GM12878 (cell line): Measurements from ENCODE around the gene VSIG10L. TPM values are rescaled to one million over a fixed set of nuclear protein-coding genes. Genes with fewer than 3 reads are reported as not detected.

Source experiments
- ATAC-seq: fragments of 200-7000 bp; cut with Tn5 transposase; 3 replicates; pipeline ENCODE4 v1.9.1; 2020; ENCODE audit warnings: mild to moderate bottlenecking, moderate library complexity
- BruUV-seq: library from RNA; stranded (reverse); fragments of 400-500 nt; replicated peaks from 2 replicates; lab custom pipeline; 2021; lab: Mats Ljungman, UMichigan
- CTCF ChIA-PET: fragments of 300-600 bp; sonication (Branson Sonifier 250); formaldehyde crosslinking; extraction: SDS; loops from one replicate; lab custom pipeline; 2021; ENCODE audit warnings: inconsistent platforms; lab: Yijun Ruan, JAX
- POLR2A ChIA-PET: fragments of 350-600 bp; formaldehyde crosslinking; extraction: SDS; loops from one replicate; lab custom pipeline; 2021; ENCODE audit warnings: inconsistent platforms; lab: Charles Lee
- RAD21 ChIA-PET: fragments of 300-600 bp; sonication (Branson Sonifier 250); formaldehyde crosslinking; loops from one replicate; lab custom pipeline; 2023; ENCODE audit warnings: antibody characterized with exemption; ENCODE audit not compliant: unreplicated experiment; lab: Charles Lee
- SMC1A ChIA-PET: fragments of 300-600 bp; sonication (Branson Sonifier 250); formaldehyde crosslinking; loops from one replicate; lab custom pipeline; 2023; ENCODE audit not compliant: unreplicated experiment, uncharacterized antibody; lab: Charles Lee
- DNase-seq: peaks from one replicate; pipeline ENCODE4 v3.0.0-alpha.2; 2011; ENCODE audit warnings: low read depth, low spot score
- FAIRE-seq: peaks from 3 replicates; lab custom pipeline; 2011; peaks lifted over from hg19 to GRCh38; lab: Jason Lieb, UNC
- H2AFZ ChIP-seq: 2 replicates; pipeline ENCODE4 v1.6.0; 2011; ENCODE audit warnings: low read depth, low read length, control low read depth; ENCODE audit not compliant: control insufficient read depth
- H3K27ac ChIP-seq: 2 replicates; pipeline ENCODE4 v1.5.1; 2011; ENCODE audit warnings: control low read depth; ENCODE audit not compliant: control insufficient read depth, insufficient read depth
- H3K27me3 ChIP-seq, 2 experiments: replicated peaks in 1 of 2; 2 replicates each; pipeline versions ENCODE4 v1.6.0 to v1.6.1; 2011; ENCODE audit warnings: low read length in 1 of 2; ENCODE audit not compliant: control insufficient read depth in 2 of 2, insufficient read depth in 2 of 2
- H3K36me3 ChIP-seq, 2 experiments: 2 replicates each; pipeline ENCODE4 v1.5.1; 2011; ENCODE audit warnings: low read length in 1 of 2; ENCODE audit not compliant: control insufficient read depth in 2 of 2, insufficient read depth in 2 of 2
- H3K4me1 ChIP-seq: 2 replicates; pipeline ENCODE4 v1.6.1; 2011; ENCODE audit warnings: mild to moderate bottlenecking, low read length, moderate library complexity, mixed read lengths; ENCODE audit not compliant: control insufficient read depth, insufficient read depth
- H3K4me2 ChIP-seq: 2 replicates; pipeline ENCODE4 v1.6.0; 2011; ENCODE audit warnings: control low read depth; ENCODE audit not compliant: control insufficient read depth, insufficient read depth
- H3K4me3 ChIP-seq: fragments of 200-600 bp; sonication (generic); 2 replicates; pipeline ENCODE4 v1.5.1; 2016
- H3K79me2 ChIP-seq: 2 replicates; pipeline ENCODE4 v1.6.0; 2011; ENCODE audit warnings: low read length; ENCODE audit not compliant: control insufficient read depth, insufficient read depth
- H3K9ac ChIP-seq: 2 replicates; pipeline ENCODE4 v1.8.0; 2011; ENCODE audit warnings: low read length, control low read depth, mixed read lengths; ENCODE audit not compliant: control insufficient read depth, insufficient read depth
- H3K9me3 ChIP-seq: replicated peaks from 3 replicates; pipeline ENCODE4 v1.5.1; 2011; ENCODE audit warnings: mild to moderate bottlenecking, low read length; ENCODE audit not compliant: control insufficient read depth, insufficient read depth
- H4K20me1 ChIP-seq: 2 replicates; pipeline ENCODE4 v1.6.0; 2011; ENCODE audit not compliant: control insufficient read depth, insufficient read depth
- BACH1 ChIP-seq: fragments of 450-650 bp; IDR thresholded peaks from 2 replicates; pipeline ENCODE4 v1.6.1; 2017; ENCODE audit warnings: mild to moderate bottlenecking, borderline replicate concordance
- IKZF1 ChIP-seq: fragments of 450-650 bp; conservative IDR thresholded peaks from 2 replicates; pipeline ENCODE4 v1.6.1; 2017; ENCODE audit warnings: antibody characterized with exemption, mild to moderate bottlenecking
- IRF4 ChIP-seq: IDR thresholded peaks from 2 replicates; pipeline ENCODE4 v1.6.1; 2011; ENCODE audit warnings: low read depth, low read length
- LARP7 ChIP-seq: fragments of 450-650 bp; IDR thresholded peaks from 2 replicates; pipeline ENCODE4 v1.6.1; 2017; ENCODE audit warnings: mild to moderate bottlenecking
- MAX ChIP-seq: IDR thresholded peaks from 2 replicates; pipeline ENCODE4 v1.6.1; 2012; ENCODE audit warnings: low read depth, low read length, improper control_type of control experiment
- NBN ChIP-seq: fragments of 450-650 bp; IDR thresholded peaks from 2 replicates; pipeline ENCODE4 v1.6.1; 2016
- NKRF ChIP-seq: fragments of 450-650 bp; conservative IDR thresholded peaks from 2 replicates; pipeline ENCODE4 v1.6.1; 2017; ENCODE audit warnings: mild to moderate bottlenecking, moderate library complexity
- PAX5 ChIP-seq: IDR thresholded peaks from 2 replicates; pipeline ENCODE4 v1.6.1; 2011; ENCODE audit warnings: low read depth, low read length, borderline replicate concordance
- RAD21 ChIP-seq: IDR thresholded peaks from 2 replicates; pipeline ENCODE4 v1.6.1; 2011; ENCODE audit warnings: mild to moderate bottlenecking, low read depth, low read length, moderate library complexity; ENCODE audit not compliant: insufficient read depth
- RB1 ChIP-seq: fragments of 450-650 bp; formaldehyde crosslinking; IDR thresholded peaks from 2 replicates; pipeline ENCODE4 v1.6.1; 2017; ENCODE audit warnings: mild to moderate bottlenecking, borderline replicate concordance
- RBBP5 ChIP-seq: fragments of 200-600 bp; sonication (generic); conservative IDR thresholded peaks from 2 replicates; pipeline ENCODE4 v1.6.1; 2016
- SMARCA5 ChIP-seq: fragments of 450-650 bp; IDR thresholded peaks from 2 replicates; pipeline ENCODE4 v1.6.1; 2017; ENCODE audit warnings: mild to moderate bottlenecking
- SRF ChIP-seq, 2 experiments: IDR thresholded peaks; 2 replicates each; pipeline ENCODE4 v1.6.1; 2011; ENCODE audit warnings: low read depth in 2 of 2, low read length in 2 of 2, mild to moderate bottlenecking in 1 of 2, moderate library complexity in 1 of 2
- TAF1 ChIP-seq: IDR thresholded peaks from 2 replicates; pipeline ENCODE4 v1.6.1; 2011; ENCODE audit warnings: mild to moderate bottlenecking, low read depth, low read length, borderline replicate concordance
- TCF7 ChIP-seq: IDR thresholded peaks from 2 replicates; pipeline ENCODE4 v1.6.1; 2014; ENCODE audit warnings: antibody characterized with exemption, borderline replicate concordance
- ZNF622 ChIP-seq: fragments of 450-650 bp; IDR thresholded peaks from 2 replicates; pipeline ENCODE4 v1.6.1; 2017; ENCODE audit warnings: mild to moderate bottlenecking, inconsistent platforms
- ZSCAN29 ChIP-seq: fragments of 450-650 bp; IDR thresholded peaks from 2 replicates; pipeline ENCODE4 v1.6.1; 2017; ENCODE audit warnings: mild to moderate bottlenecking, moderate library complexity
- WGBS: methylation state at CpG from one replicate; pipeline ENCODE4 v1.1.6; 2016; ENCODE audit warnings: low lambda C conversion rate; ENCODE audit not compliant: insufficient replicate concordance, insufficient coverage; ENCODE audit errors: missing lambda C conversion rate; 5-methylcytosine and 5-hydroxymethylcytosine counted together
- in situ Hi-C: fragments of 300-500 bp; cut with MboI; formaldehyde crosslinking; loops from 9 replicates; pipeline ENCODE4 v1.14.3; 2018; ENCODE audit warnings: mixed read lengths
- intact Hi-C: fragments of 100-400 bp; cut with micrococcal nuclease; formaldehyde crosslinking; loops from one replicate; pipeline ENCODE4 v1.14.2; 2022; ENCODE audit not compliant: unreplicated experiment
- polyA plus RNA-seq, 11 experiments: library from polyadenylated mRNA; depleted of rRNA in 4 of 11; unstranded in 6 of 11; stranded (reverse) in 5 of 11; fragments of >200 nt; fragmentation: Nextera tagmentation in 4 of 11; fragmentation: Illumina TruSeq in 1 of 11; extraction: Ambion mirVana in 4 of 11; extraction: Trizol in 1 of 11; gene quantifications; 1 replicate in 1 of 11; 2 replicates in 10 of 11; pipeline versions ENCODE4 v1.2.1 to v1.2.3, GENCODE V29; 2011 to 2016; ENCODE audit warnings: inconsistent platforms in 2 of 11, missing spikeins in 2 of 11, low read depth in 1 of 11
- total RNA-seq, 4 experiments: library from RNA; depleted of rRNA in 3 of 4; stranded (reverse); fragments of >200 nt in 3 of 4; fragmentation: Illumina TruSeq in 1 of 4; extraction: Trizol in 1 of 4; gene quantifications; 2 replicates each; pipeline versions ENCODE4 v1.2.1 to v1.2.3, GENCODE V29; 2013 to 2021

Gene VSIG10L
- total and polyA plus RNA-seq, 10 of the 15 experiments (the other 5 are each of a cell fraction or from before 2014, with no cell fraction given) = 0.09 to 0.93 (median 0.49) TPM

- H3K4me3 ChIP-seq = peak overlapping the region; percentile 60; the same call in 1 of the 2 replicates
- H3K27ac ChIP-seq = peak overlapping the region; percentile 22
- POLR2A ChIA-PET = interaction anchor here (1.0 to 2.6 kb wide), 5 partner anchors 26 to 78 kb away, joined by 3 to 13 read pairs (median 11); partner anchors contain the start of genes ETFB and SIGLEC10
- DNase-seq (peak; percentile 53), FAIRE-seq (peak; percentile 90), ATAC-seq (peak; percentile 89)
- 4% methylated on average over 76 of the region's 107 CpGs for WGBS
- BruUV-seq = no TSS peak
- H3K36me3 ChIP-seq = no peaks in the 10 kb centered on the region
- CTCF ChIA-PET = interaction anchor here (0.6 to 5.1 kb wide), 16 partner anchors 26 to 442 kb away, joined by 3 to 47 read pairs (median 6); partner anchors contain the start of genes ETFB, NKG7 and SIGLEC10
- no peaks in the 10 kb centered on the region for H4K20me1 ChIP-seq
- SMC1A ChIA-PET = interaction anchor here (0.7 to 1.9 kb wide), 8 partner anchors 23 to 102 kb away, joined by 3 to 6 read pairs (median 3); partner anchors contain the start of gene SIGLEC10
- in situ Hi-C loops (loop anchor here (5.0 kb wide), 2 partner anchors 97 to 322 kb away; no protein-coding TSS in a partner anchor), intact Hi-C loops (loop anchor here (1.0 to 10.0 kb wide), 4 partner anchors 27 to 315 kb away; partner anchors contain the start of gene ETFB)
- H3K4me2 ChIP-seq = peak overlapping the region; percentile 100
- H3K9ac ChIP-seq = peak overlapping the region; percentile 18; the same call in 1 of the 2 replicates
- no peaks in the 10 kb centered on the region for H3K27me3 ChIP-seq
- peaks cover 17% of the 10 kb centered on the region for H3K4me1 ChIP-seq
- RAD21 ChIA-PET = interaction anchor here (0.6 to 3.2 kb wide), 20 partner anchors 19 to 438 kb away, joined by 3 to 32 read pairs (median 4); partner anchors contain the start of genes ETFB and SIGLEC10
- H3K79me2 ChIP-seq = no peaks in the 10 kb centered on the region
- no peaks in the 10 kb centered on the region for H3K9me3 ChIP-seq
- H2AFZ ChIP-seq = peak overlapping the region; percentile 76
- TF ChIP-seq LARP7 = peak; percentile 90
- no peak for TF ChIP-seq IRF4
- peak; percentile 78 for TF ChIP-seq BACH1
- no peak for TF ChIP-seq RBBP5
- no peak for TF ChIP-seq SRF (IDR thresholded peaks at IDR 0.05; ENCODE audit: low read depth in 2 of 2, low read length in 2 of 2)
- TF ChIP-seq SMARCA5 = 0 out of 2 replicates have a peak, but pooled peaks have one; percentile 63
- 0 out of 2 replicates have a peak, but pooled peaks have one; percentile 26 for TF ChIP-seq PAX5
- TF ChIP-seq ZSCAN29 = peak; percentile 58; the same call in 1 of the 2 replicates
- peak; percentile 84; the same call in 1 of the 2 replicates for TF ChIP-seq RB1
- TF ChIP-seq ZNF622 = no peak
- peak; percentile 88 for TF ChIP-seq MAX
- TF ChIP-seq NKRF = peak; percentile 69; the same call in 1 of the 2 replicates
- TF ChIP-seq TAF1 = no peak
- no peak for TF ChIP-seq TCF7
- peak; percentile 43; the same call in 1 of the 2 replicates for TF ChIP-seq RAD21
- peak; percentile 84 for TF ChIP-seq IKZF1
- TF ChIP-seq NBN = no peak
Measured at GRCh38 chr19:51339687-51340656, 2.0 kb downstream of the VSIG10L start.
